Caco-2 (cell line): ENCODE data around the gene ALDH3B2. TPM values are rescaled to one million over a fixed set of nuclear protein-coding genes. Genes with fewer than 3 reads are reported as not detected.

ENCODE experiments used
- BruUV-seq: library from RNA; stranded (reverse); fragments of 400-500 nt; replicated peaks from 2 replicates; lab custom pipeline; 2021; lab: Mats Ljungman, UMichigan
- CTCF ChIA-PET: fragments of 300-600 bp; sonication (Branson Sonifier 250); formaldehyde crosslinking; loops from one replicate; lab custom pipeline; 2022; ENCODE audit warnings: antibody characterized with exemption; lab: Charles Lee
- POLR2A ChIA-PET: fragments of 300-600 bp; sonication (Branson Sonifier 250); formaldehyde crosslinking; loops from one replicate; lab custom pipeline; 2022; ENCODE audit warnings: antibody characterized with exemption; lab: Charles Lee
- DNase-seq, 2 experiments: peaks; one replicate each; pipeline versions ENCODE4 v3.0.0 to v3.0.0-alpha.2; 2020 to 2022
- H3K27me3 ChIP-seq: replicated peaks from 2 replicates; pipeline ENCODE4 v1.6.0; 2011; ENCODE audit warnings: low read length; ENCODE audit not compliant: control insufficient read depth, insufficient read depth
- H3K36me3 ChIP-seq: 2 replicates; pipeline ENCODE4 v1.5.1; 2011; ENCODE audit warnings: low read length; ENCODE audit not compliant: control insufficient read depth, insufficient read depth
- H3K4me1 ChIP-seq: fragments of 250-450 bp; sonication (Bioruptor Pico); 2 replicates; pipeline ENCODE4 v1.5.1; 2020; ENCODE audit warnings: mild to moderate bottlenecking
- H3K4me3 ChIP-seq: 2 replicates; pipeline ENCODE4 v1.5.1; 2011; ENCODE audit warnings: low read depth, mild to moderate bottlenecking, control low read depth, low read length
- H3K9me3 ChIP-seq: fragments of 250-450 bp; sonication (Bioruptor Pico); 2 replicates; pipeline ENCODE4 v1.5.1; 2020; ENCODE audit warnings: mild to moderate bottlenecking, moderate library complexity
- H3K27ac Mint-ChIP-seq: one replicate; pipeline ENCODE4 v1.8.0; 2022; ENCODE audit warnings: mixed read lengths; ENCODE audit not compliant: unreplicated experiment
- H3K27me3 Mint-ChIP-seq: one replicate; pipeline ENCODE4 v1.8.0; 2022; ENCODE audit warnings: mixed read lengths; ENCODE audit not compliant: insufficient read depth, unreplicated experiment
- H3K36me3 Mint-ChIP-seq: one replicate; pipeline ENCODE4 v1.8.0; 2022; ENCODE audit warnings: mild to moderate bottlenecking, mixed read lengths; ENCODE audit not compliant: insufficient read depth, unreplicated experiment
- H3K4me1 Mint-ChIP-seq: one replicate; pipeline ENCODE4 v1.8.0; 2022; ENCODE audit warnings: low read depth, mixed read lengths; ENCODE audit not compliant: unreplicated experiment
- H3K4me3 Mint-ChIP-seq: one replicate; pipeline ENCODE4 v1.8.0; 2022; ENCODE audit warnings: mild to moderate bottlenecking, moderate library complexity, mixed read lengths; ENCODE audit not compliant: unreplicated experiment
- H3K9me3 Mint-ChIP-seq: one replicate; pipeline ENCODE4 v1.8.0; 2022; ENCODE audit warnings: mixed read lengths; ENCODE audit not compliant: unreplicated experiment
- CTCF ChIP-seq, 2 experiments: fragments of 200-600 bp in 1 of 2; IDR thresholded peaks; 1 replicate in 1 of 2; 2 replicates in 1 of 2; pipeline versions ENCODE4 v1.5.1 to v1.8.0; 2011 to 2022; ENCODE audit warnings: antibody characterized with exemption in 1 of 2, control low read depth in 1 of 2, inconsistent platforms in 1 of 2, low read depth in 1 of 2, low read length in 1 of 2, mild to moderate bottlenecking in 1 of 2, moderate library complexity in 1 of 2; ENCODE audit not compliant: insufficient read depth in 1 of 2, severe bottlenecking in 1 of 2, unreplicated experiment in 1 of 2
- intact Hi-C: fragments of 100-400 bp; cut with micrococcal nuclease; formaldehyde crosslinking; loops from one replicate; pipeline ENCODE4 v1.10.0; 2022; ENCODE audit not compliant: unreplicated experiment
- total RNA-seq: library from RNA; stranded (reverse); gene quantifications from 2 replicates; pipeline ENCODE4 v1.2.3, GENCODE V29; 2022

ALDH3B2 gene
- total RNA-seq, 1 experiment from 2014 or later: 0.54 TPM

GRCh38 chr11:67656278-67656922, 18.0 kb downstream of the ALDH3B2 start:
- intact Hi-C loops: loop anchor here (5.0 kb wide), 1 partner anchor 141 kb away; no protein-coding TSS in a partner anchor
- H3K4me1 ChIP-seq: no peaks in the 10 kb centered on the region
- ChIA-PET POLR2A (no interaction called here), CTCF (interaction anchor here (0.6 to 1.6 kb wide), 3 partner anchors 26 to 148 kb away, joined by 3 to 10 read pairs (median 4); partner anchors contain the start of gene NUDT8)
- peaks cover 19% of the 10 kb centered on the region for H3K9me3 Mint-ChIP-seq
- H3K27me3 ChIP-seq: no peaks in the 10 kb centered on the region
- no peak overlapping the region for H3K4me3 Mint-ChIP-seq
- no peak for TF ChIP-seq CTCF (IDR thresholded peaks at IDR 0.05; ENCODE audit: insufficient read depth in 1 of 2, low read depth in 1 of 2, low read length in 1 of 2, severe bottlenecking in 1 of 2, unreplicated experiment in 1 of 2)
- H3K4me1 Mint-ChIP-seq: peaks cover 8% of the 10 kb centered on the region
- no TSS peak for BruUV-seq
- H3K27ac Mint-ChIP-seq: no peak overlapping the region
- no peaks in the 10 kb centered on the region for H3K27me3 Mint-ChIP-seq
- DNase-seq: peak in 1 of 2 experiments; percentile 8
- H3K4me3 ChIP-seq: no peak overlapping the region
- peaks cover 24% of the 10 kb centered on the region for H3K9me3 ChIP-seq
- H3K36me3 ChIP-seq: no peaks in the 10 kb centered on the region
- H3K36me3 Mint-ChIP-seq: no peaks in the 10 kb centered on the region

GRCh38 chr11:67654225-67654624, 20.2 kb downstream of the ALDH3B2 start:
- Histone ChIP-seq H3K36me3 (no peaks in the 10 kb centered on the region), H3K27me3 (no peaks in the 10 kb centered on the region), H3K4me3 (no peak overlapping the region), H3K4me1 (peaks cover 15% of the 10 kb centered on the region), H3K9me3 (peaks cover 24% of the 10 kb centered on the region)
- ChIA-PET CTCF (no interaction called here), POLR2A (no interaction called here)
- Mint-ChIP-seq H3K4me3 (no peak overlapping the region), H3K36me3 (no peaks in the 10 kb centered on the region), H3K27me3 (no peaks in the 10 kb centered on the region), H3K9me3 (peaks cover 19% of the 10 kb centered on the region), H3K4me1 (peaks cover 26% of the 10 kb centered on the region), H3K27ac (no peak overlapping the region)
- DNase-seq: no peak
- no peak for TF ChIP-seq CTCF (IDR thresholded peaks at IDR 0.05; ENCODE audit: insufficient read depth in 1 of 2, low read depth in 1 of 2, low read length in 1 of 2, severe bottlenecking in 1 of 2, unreplicated experiment in 1 of 2)
- BruUV-seq: no TSS peak
- intact Hi-C loops: no loop called here

- H3K36me3 ChIP-seq: no peaks in the 10 kb centered on the region
- Mint-ChIP-seq H3K27me3 (no peaks in the 10 kb centered on the region), H3K4me3 (no peak overlapping the region), H3K36me3 (no peaks in the 10 kb centered on the region), H3K4me1 (peaks cover 26% of the 10 kb centered on the region), H3K9me3 (peaks cover 19% of the 10 kb centered on the region), H3K27ac (no peak overlapping the region)
- no peaks in the 10 kb centered on the region for H3K27me3 ChIP-seq
- CTCF ChIA-PET: interaction anchor here (0.7 to 2.8 kb wide), 2 partner anchors 20 to 23 kb away, joined by 6 to 20 read pairs; partner anchors contain the start of gene NUDT8
- no peak overlapping the region for H3K4me3 ChIP-seq
- intact Hi-C loops: no loop called here
- peaks cover 24% of the 10 kb centered on the region for H3K9me3 ChIP-seq
- POLR2A ChIA-PET: interaction anchor here (0.6 kb wide), 1 partner anchor 167 kb away, joined by 11 read pairs; no protein-coding TSS in a partner anchor
- DNase-seq: peak in 1 of 2 experiments; percentile 8
- BruUV-seq: no TSS peak
- H3K4me1 ChIP-seq: peaks cover 15% of the 10 kb centered on the region
- no peak for TF ChIP-seq CTCF (IDR thresholded peaks at IDR 0.05; ENCODE audit: insufficient read depth in 1 of 2, low read depth in 1 of 2, low read length in 1 of 2, severe bottlenecking in 1 of 2, unreplicated experiment in 1 of 2)
These were observed 21.2 kb downstream of the ALDH3B2 start for GRCh38 chr11:67652965-67653845.
